Glomerular endothelial cell (primary cell): ENCODE measurements around the gene KDM4B. TPM values are rescaled to one million over a fixed set of nuclear protein-coding genes. Genes with fewer than 3 reads are reported as not detected.

Experiments used
- DNase-seq: peaks from one replicate; pipeline ENCODE4 v3.0.0-alpha.2; 2011; ENCODE audit warnings: low read depth, low spot score; ENCODE audit errors: extremely low read depth
- total RNA-seq: library from RNA; depleted of rRNA; stranded (reverse); fragments of >200 nt; gene quantifications from 2 replicates; pipeline ENCODE4 v1.2.3, GENCODE V29; 2015

The KDM4B gene
- total RNA-seq, 1 donor from 2014 or later: 47.5 TPM

- no peak for DNase-seq
These were observed 146.9 kb downstream of the KDM4B start for GRCh38 chr19:5115771-5116202.

- no peak for DNase-seq
These were observed 147.4 kb downstream of the KDM4B start for GRCh38 chr19:5116292-5116691.

GRCh38 chr19:5117421-5117820, 148.5 kb downstream of the KDM4B start:
- no peak for DNase-seq

- DNase-seq: no peak
These were observed 149.1 kb downstream of the KDM4B start for GRCh38 chr19:5118026-5118425.

GRCh38 chr19:5119297-5119998, 150.5 kb downstream of the KDM4B start:
- DNase-seq: no peak

GRCh38 chr19:5120321-5120720, 151.4 kb downstream of the KDM4B start:
- no peak for DNase-seq

GRCh38 chr19:5120833-5121232, 151.9 kb downstream of the KDM4B start:
- no peak for DNase-seq

- DNase-seq: no peak
These were observed 152.6 kb downstream of the KDM4B start for GRCh38 chr19:5121266-5122120.

GRCh38 chr19:5122121-5122400, 153.1 kb downstream of the KDM4B start:
- DNase-seq: no peak

- DNase-seq: no peak
These were observed 153.9 kb downstream of the KDM4B start for GRCh38 chr19:5122671-5123409.

GRCh38 chr19:5123646-5124045, 154.7 kb downstream of the KDM4B start:
- DNase-seq: no peak

GRCh38 chr19:5124111-5124855, 155.4 kb downstream of the KDM4B start:
- no peak for DNase-seq

- no peak for DNase-seq
These were observed 156.5 kb downstream of the KDM4B start for GRCh38 chr19:5125376-5125775.

GRCh38 chr19:5125797-5126497, 157.0 kb downstream of the KDM4B start:
- DNase-seq: no peak

GRCh38 chr19:5126498-5127223, 157.7 kb downstream of the KDM4B start:
- no peak for DNase-seq

- no peak for DNase-seq
These were observed 158.8 kb downstream of the KDM4B start for GRCh38 chr19:5127717-5128116.

- DNase-seq: no peak
These were observed 159.5 kb downstream of the KDM4B start for GRCh38 chr19:5128251-5128935.

- no peak for DNase-seq
These were observed 160.1 kb downstream of the KDM4B start for GRCh38 chr19:5128936-5129389.

- no peak for DNase-seq
These were observed 160.8 kb downstream of the KDM4B start for GRCh38 chr19:5129691-5130090.
